GM12874 (cell line): ENCODE measurements around the gene SPATA18.

ENCODE experiments used
- TF ChIP-seq, protein P1 (sequence below): IDR thresholded peaks from 2 replicates; pipeline ENCODE4 v1.5.1; 2011; ENCODE audit warnings: low read depth, mild to moderate bottlenecking, control low read depth, low read length, moderate library complexity; ENCODE audit not compliant: insufficient read depth

The SPATA18 gene

DNA sequence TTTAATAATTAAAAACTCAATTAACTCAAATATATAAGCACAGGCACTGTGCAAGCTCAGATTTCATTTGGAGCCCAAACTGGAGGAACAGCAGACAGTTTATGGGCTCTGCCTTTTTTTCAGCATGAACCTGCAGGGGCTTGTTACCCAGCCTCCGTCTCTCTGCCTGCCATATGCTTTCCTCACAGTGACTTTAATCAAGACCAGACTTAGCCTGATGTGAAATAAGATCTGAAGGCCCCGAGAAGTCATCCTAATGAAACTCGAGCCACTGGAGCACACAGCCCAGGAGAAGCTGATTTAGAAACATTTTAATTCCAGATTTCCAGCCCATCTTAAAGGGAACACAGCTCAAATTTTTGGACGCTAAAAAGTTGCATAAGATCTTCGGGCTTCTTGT is 55.6 kb downstream of the SPATA18 start:
- TF ChIP-seq, protein P1, sequence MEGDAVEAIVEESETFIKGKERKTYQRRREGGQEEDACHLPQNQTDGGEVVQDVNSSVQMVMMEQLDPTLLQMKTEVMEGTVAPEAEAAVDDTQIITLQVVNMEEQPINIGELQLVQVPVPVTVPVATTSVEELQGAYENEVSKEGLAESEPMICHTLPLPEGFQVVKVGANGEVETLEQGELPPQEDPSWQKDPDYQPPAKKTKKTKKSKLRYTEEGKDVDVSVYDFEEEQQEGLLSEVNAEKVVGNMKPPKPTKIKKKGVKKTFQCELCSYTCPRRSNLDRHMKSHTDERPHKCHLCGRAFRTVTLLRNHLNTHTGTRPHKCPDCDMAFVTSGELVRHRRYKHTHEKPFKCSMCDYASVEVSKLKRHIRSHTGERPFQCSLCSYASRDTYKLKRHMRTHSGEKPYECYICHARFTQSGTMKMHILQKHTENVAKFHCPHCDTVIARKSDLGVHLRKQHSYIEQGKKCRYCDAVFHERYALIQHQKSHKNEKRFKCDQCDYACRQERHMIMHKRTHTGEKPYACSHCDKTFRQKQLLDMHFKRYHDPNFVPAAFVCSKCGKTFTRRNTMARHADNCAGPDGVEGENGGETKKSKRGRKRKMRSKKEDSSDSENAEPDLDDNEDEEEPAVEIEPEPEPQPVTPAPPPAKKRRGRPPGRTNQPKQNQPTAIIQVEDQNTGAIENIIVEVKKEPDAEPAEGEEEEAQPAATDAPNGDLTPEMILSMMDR, result no peak

DNA sequence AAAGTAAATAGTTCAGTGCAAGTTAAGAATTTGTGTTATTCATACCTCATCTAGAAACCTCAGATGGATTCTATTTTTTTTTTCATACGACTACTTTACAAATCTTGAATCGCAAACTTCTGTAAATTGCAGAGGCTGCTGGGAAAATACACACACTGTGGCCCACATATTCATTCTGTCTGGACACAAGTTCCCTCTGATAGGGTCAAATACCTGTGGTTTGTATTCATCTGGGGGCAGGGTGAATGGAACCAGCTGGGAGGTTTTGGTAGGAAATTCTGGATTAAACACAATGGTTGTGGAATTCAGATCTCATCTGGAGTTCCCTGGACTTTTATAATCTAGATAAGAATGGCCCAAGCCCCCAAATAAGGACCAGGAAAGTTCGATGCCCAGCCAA is 56.2 kb downstream of the SPATA18 start:
- TF ChIP-seq, protein P1, result no peak

DNA sequence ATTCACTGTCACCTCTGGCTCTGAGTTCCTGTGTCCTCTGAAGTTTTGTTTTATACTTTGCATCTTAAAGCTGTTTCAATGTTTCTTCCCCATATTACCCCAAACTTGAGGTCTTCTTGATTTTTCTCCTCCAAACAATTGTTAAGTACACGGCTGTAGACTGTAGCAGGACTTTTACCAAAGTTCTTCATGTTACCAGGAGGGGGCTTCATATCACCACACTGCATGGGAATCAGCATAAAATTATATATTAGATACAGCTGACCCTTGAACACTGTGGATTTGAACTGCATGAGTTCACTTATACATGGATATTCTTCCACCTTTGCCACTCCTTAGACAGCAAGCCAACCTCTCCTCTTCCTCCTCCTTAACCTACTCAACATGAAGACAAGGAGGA is 56.6 kb downstream of the SPATA18 start:
- TF ChIP-seq, protein P1, result no peak

DNA sequence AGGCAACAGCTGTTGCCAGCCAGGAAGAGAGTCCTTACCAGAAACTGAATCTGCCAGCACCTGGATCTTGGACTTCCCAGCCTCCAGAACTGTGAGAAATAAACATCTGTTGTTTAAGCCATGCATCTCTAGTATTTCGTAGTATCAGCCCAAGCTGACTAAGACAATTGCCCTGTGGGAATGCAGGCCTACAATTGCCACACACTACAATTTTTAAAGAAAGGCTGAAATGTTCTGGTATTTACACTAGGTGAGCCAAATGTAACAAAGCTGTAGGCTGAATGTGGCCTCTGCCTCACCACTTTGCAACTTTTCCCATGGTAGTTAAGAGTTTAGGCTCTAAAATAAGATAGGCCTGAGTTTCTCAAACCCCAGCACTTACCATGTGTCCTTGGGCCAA is 59.1 kb downstream of the SPATA18 start:
- TF ChIP-seq, protein P1, result no peak

DNA sequence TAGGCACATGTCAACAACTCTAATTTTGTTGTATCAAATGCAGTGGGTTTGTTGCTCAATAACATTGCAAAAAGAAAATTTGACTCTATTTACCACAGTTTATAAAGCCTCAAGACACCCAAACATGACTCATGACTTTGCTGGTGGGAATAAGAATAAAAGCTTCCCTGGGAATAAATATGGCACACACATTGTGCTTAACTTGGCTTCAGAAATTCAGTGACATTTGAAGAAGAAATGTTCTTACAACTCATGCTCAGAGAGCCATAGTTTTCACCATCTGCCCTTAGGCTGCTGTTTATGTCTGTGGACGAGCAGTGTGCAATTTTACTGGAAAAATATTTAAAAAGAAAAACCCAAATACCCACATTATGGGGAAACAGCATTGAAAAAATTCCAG is 60.9 kb downstream of the SPATA18 start:
- TF ChIP-seq, protein P1, result no peak

DNA sequence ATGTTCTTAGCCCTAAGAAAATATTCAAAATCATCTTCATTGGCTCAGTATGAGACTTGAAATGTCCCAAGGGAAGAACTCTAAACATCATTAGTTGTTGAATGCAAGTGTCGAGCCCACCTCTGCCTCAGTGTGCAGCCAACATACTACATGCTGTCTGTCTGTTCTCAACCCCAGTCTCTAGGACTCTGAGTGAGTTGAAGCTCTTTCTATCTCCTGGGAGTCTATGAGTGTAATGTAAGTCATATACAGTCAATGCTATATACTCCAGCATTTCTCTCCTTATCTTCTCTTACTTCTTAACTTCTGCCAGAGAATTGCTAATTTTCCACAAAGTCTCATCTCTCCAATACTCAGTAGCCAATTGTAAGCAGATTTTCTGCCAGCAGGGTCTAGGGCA is 61.3 kb downstream of the SPATA18 start:
- TF ChIP-seq, protein P1, result no peak

DNA sequence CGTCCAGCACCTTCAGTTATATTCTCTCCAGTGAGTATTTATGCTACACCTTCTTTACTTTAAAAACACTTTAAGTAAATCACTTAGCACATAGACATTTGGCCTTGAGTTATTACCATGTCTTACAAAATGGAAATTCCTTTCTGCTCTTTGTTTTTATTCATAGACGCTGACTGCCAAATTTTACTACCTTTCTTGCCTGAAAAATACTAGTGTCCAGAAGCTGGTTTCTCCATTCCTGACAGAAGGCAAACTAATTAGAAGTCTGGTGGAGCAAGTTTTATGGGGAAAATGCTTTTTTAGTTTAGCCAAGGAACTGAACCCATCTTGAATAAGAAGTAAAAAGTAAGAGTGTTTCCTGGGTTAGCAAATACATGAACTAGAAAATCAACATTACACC is 65.5 kb downstream of the SPATA18 start:
- TF ChIP-seq, protein P1, result no peak

DNA sequence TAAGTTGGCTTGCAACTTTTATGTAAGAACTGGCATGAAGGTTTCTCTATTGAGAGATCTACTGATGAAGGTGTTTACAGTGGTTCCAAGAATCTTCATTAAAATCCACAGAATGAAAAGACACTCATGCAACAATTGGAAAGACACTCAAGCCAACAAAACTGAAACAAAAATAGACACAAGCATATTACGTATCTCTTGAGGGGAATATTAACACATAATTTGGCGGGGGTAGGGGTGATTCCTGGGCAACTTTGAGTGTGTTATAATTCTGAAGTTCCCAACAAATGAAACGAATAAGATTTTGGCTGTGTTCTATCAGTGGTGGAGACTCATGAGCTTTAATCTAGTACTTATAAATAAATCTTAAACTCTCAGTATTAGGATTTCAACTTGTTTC is 75.1 kb downstream of the SPATA18 start:
- TF ChIP-seq, protein P1, result no peak
